ENCODE data around the gene ARFGAP3. TPM values are rescaled to one million over a fixed set of nuclear protein-coding genes. Genes with fewer than 3 reads are reported as not detected.

ARFGAP3 gene
- total RNA-seq, 1 experiment from 2014 or later: 15.0 TPM

DNA sequence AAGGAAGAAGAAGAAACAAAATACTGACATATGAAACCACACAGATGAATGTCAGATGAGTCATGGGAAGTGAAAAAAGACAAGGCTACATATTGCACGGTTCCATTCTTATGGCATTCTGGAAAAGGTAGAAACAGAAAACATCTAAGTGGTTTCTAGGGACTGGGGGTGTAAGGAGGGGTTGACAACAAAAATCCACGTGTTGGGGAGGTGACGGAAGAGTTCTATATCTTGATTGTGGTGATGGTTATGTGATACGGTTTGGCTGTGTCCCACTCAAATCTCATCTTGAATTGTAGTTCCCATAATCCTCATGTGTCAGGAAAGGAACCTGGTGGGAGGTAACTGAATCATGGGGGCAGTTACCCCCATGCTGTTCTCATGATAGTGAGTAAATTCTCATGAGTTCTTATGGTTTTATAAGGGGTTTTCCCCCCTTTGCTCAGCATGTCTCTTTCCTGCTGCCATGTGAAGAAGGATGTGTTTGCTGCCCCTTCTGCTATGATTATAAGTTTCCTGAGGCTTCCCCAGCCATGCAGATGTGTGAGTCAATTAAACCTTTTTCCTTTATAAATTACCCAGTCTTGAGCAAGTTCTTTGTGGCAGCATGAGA is 6.4 kb upstream of the ARFGAP3 start:
- Mint-ChIP-seq H3K27me3 (ENCODE audit: low read depth) (peaks cover 10% of the 10 kb centered on the region), H3K36me3 (ENCODE audit: insufficient read depth in 1 of 3, low read depth in 3 of 3) (no peaks in the 10 kb centered on the region), H3K4me3 (no peak overlapping the region), H3K4me1 (peaks cover 3 to 15% of the 10 kb centered on the region in 2 experiments; a peak in 2 of 4 replicates), H3K27ac (no peak overlapping the region), H3K9me3 (no peaks in the 10 kb centered on the region)
- H2AFZ ChIP-seq (ENCODE audit: low read length): no peak overlapping the region
- H3K27ac ChIP-seq (ENCODE audit: insufficient read length, low read depth, low read length): no peak overlapping the region
- no peak overlapping the region for H3K4me2 ChIP-seq (ENCODE audit: insufficient read depth, insufficient read length, low read length)
- no peak overlapping the region for H2BK15ac ChIP-seq (ENCODE audit: low read depth, low read length)
- no peak overlapping the region for H2BK5ac ChIP-seq (ENCODE audit: insufficient read length, low read length)
- H3T11ph ChIP-seq (ENCODE audit: low read length): no peak overlapping the region
- H3K9me3 ChIP-seq (ENCODE audit: control insufficient read depth, low read depth, low read length): no peaks in the 10 kb centered on the region
- H4K8ac ChIP-seq (replicated peaks; ENCODE audit: insufficient read length, low read depth, low read length): no peak overlapping the region
- no peak overlapping the region for H2BK20ac ChIP-seq (ENCODE audit: low read depth, low read length, poor library complexity, severe bottlenecking)
- no peak overlapping the region for H4K91ac ChIP-seq (ENCODE audit: insufficient read length, low read depth, low read length)
- H3K56ac ChIP-seq (ENCODE audit: insufficient read length, low read depth, low read length): no peak overlapping the region
- DNase-seq: no peak
- H3K18ac ChIP-seq (ENCODE audit: insufficient read length, low read depth, low read length): no peak overlapping the region
- H3K9ac ChIP-seq (ENCODE audit: extremely low read depth, insufficient read length, low read length): no peak overlapping the region
- H3K27me3 ChIP-seq (ENCODE audit: insufficient read depth, low read length): no peaks in the 10 kb centered on the region; the same call in 1 of the 2 replicates
- no peak overlapping the region for H2BK120ac ChIP-seq (ENCODE audit: low read depth, low read length, poor library complexity, severe bottlenecking)
- no peaks in the 10 kb centered on the region for H3K79me1 ChIP-seq (ENCODE audit: insufficient read depth, low read depth, low read length, poor library complexity, severe bottlenecking)
- H3K4me1 ChIP-seq (ENCODE audit: insufficient read depth, low read length): no peaks in the 10 kb centered on the region
- no peaks in the 10 kb centered on the region for H3K79me2 ChIP-seq (ENCODE audit: insufficient read depth, low read length)
- H4K5ac ChIP-seq (ENCODE audit: insufficient read length, low read depth, low read length): no peak overlapping the region
- H3K23ac ChIP-seq (ENCODE audit: insufficient read length, low read depth, low read length): no peak overlapping the region
- no CpG with 5 or more reads among the region's 4 CpGs for WGBS (ENCODE audit: extremely low coverage, insufficient read length, low lambda C conversion rate)
- no peaks in the 10 kb centered on the region for H4K20me1 ChIP-seq (ENCODE audit: control insufficient read depth, insufficient read depth, insufficient read length)
- no peak overlapping the region for H3K4ac ChIP-seq (ENCODE audit: low read depth, low read length)
- H2BK12ac ChIP-seq (ENCODE audit: insufficient read length, low read depth, low read length): no peak overlapping the region
- H2AK5ac ChIP-seq (ENCODE audit: insufficient read length, low read length): no peak overlapping the region
- no peaks in the 10 kb centered on the region for H3K23me2 ChIP-seq (ENCODE audit: insufficient read length, low read depth, low read length, poor library complexity, severe bottlenecking)
- no peak overlapping the region for H3K14ac ChIP-seq (ENCODE audit: insufficient read depth, low read length)
- TF ChIP-seq, protein P1, sequence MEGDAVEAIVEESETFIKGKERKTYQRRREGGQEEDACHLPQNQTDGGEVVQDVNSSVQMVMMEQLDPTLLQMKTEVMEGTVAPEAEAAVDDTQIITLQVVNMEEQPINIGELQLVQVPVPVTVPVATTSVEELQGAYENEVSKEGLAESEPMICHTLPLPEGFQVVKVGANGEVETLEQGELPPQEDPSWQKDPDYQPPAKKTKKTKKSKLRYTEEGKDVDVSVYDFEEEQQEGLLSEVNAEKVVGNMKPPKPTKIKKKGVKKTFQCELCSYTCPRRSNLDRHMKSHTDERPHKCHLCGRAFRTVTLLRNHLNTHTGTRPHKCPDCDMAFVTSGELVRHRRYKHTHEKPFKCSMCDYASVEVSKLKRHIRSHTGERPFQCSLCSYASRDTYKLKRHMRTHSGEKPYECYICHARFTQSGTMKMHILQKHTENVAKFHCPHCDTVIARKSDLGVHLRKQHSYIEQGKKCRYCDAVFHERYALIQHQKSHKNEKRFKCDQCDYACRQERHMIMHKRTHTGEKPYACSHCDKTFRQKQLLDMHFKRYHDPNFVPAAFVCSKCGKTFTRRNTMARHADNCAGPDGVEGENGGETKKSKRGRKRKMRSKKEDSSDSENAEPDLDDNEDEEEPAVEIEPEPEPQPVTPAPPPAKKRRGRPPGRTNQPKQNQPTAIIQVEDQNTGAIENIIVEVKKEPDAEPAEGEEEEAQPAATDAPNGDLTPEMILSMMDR (conservative IDR thresholded peaks at IDR 0.05): no peak

Measured in H9 (cell line).